HTERT RPE-1 (cell line): ENCODE measurements around the gene SGMS1.
"Not testable (repeated sequence)": the region's sequence is repeated elsewhere in the genome, so short reads cannot be mapped to it uniquely, and the experiment has no call there.

ENCODE experiments used
- in situ Hi-C: fragments of 300-500 bp; cut with MboI; formaldehyde crosslinking; loops from 4 replicates; pipeline ENCODE4 v1.14.3; 2020; ENCODE audit warnings: low sequenced_read_pairs

SGMS1 gene

GRCh38 chr10:50477287-50478203 lies 146.2 kb downstream of the SGMS1 start:
- in situ Hi-C loops: no loop called here

- in situ Hi-C loops: no loop called here
Measured at GRCh38 chr10:50473756-50474155, 150.0 kb downstream of the SGMS1 start.

- in situ Hi-C loops: no loop called here
Measured at GRCh38 chr10:50472914-50473313, 150.8 kb downstream of the SGMS1 start.

- in situ Hi-C loops: no loop called here
Measured at GRCh38 chr10:50471583-50471975, 152.2 kb downstream of the SGMS1 start.

- in situ Hi-C loops: no loop called here
Measured at GRCh38 chr10:50470798-50471582, 152.8 kb downstream of the SGMS1 start.

- in situ Hi-C loops: no loop called here
Measured at GRCh38 chr10:50470345-50470744, 153.4 kb downstream of the SGMS1 start.

- in situ Hi-C loops: no loop called here
Measured at GRCh38 chr10:50469778-50470193, 154.0 kb downstream of the SGMS1 start.

GRCh38 chr10:50469288-50469687 lies 154.5 kb downstream of the SGMS1 start:
- in situ Hi-C loops: no loop called here

GRCh38 chr10:50467209-50467608 lies 156.5 kb downstream of the SGMS1 start:
- in situ Hi-C loops: no loop called here

- in situ Hi-C loops: no loop called here
Measured at GRCh38 chr10:50464004-50464409, 159.7 kb downstream of the SGMS1 start.

- in situ Hi-C loops: no loop called here
Measured at GRCh38 chr10:50461834-50462233, 161.9 kb downstream of the SGMS1 start.

- in situ Hi-C loops: no loop called here
Measured at GRCh38 chr10:50461123-50461522, 162.6 kb downstream of the SGMS1 start.

- in situ Hi-C loops: no loop called here
Measured at GRCh38 chr10:50456719-50457118, 167.0 kb downstream of the SGMS1 start.

GRCh38 chr10:50453940-50454339 lies 169.8 kb downstream of the SGMS1 start:
- in situ Hi-C loops: no loop called here

GRCh38 chr10:50452603-50453002 lies 171.2 kb downstream of the SGMS1 start:
- in situ Hi-C loops: no loop called here

GRCh38 chr10:50447691-50448090 lies 176.1 kb downstream of the SGMS1 start:
- in situ Hi-C loops: no loop called here

- in situ Hi-C loops: not testable (repeated sequence)
Measured at GRCh38 chr10:50445777-50446176, 178.0 kb downstream of the SGMS1 start.

GRCh38 chr10:50440489-50440888 lies 183.3 kb downstream of the SGMS1 start:
- in situ Hi-C loops: no loop called here

- in situ Hi-C loops: no loop called here
Measured at GRCh38 chr10:50439806-50440205, 183.9 kb downstream of the SGMS1 start.

- in situ Hi-C loops: no loop called here
Measured at GRCh38 chr10:50439187-50439586, 184.6 kb downstream of the SGMS1 start.

- in situ Hi-C loops: no loop called here
Measured at GRCh38 chr10:50438049-50438936, 185.5 kb downstream of the SGMS1 start.
